ENCODE results near the gene NEK11.

NEK11 gene

GRCh38 chr3:131026321-131027151, at the start of gene NEK11, which contains the start of gene ASTE1:
Gene NEK11 (plus strand): TSS chr3:131026877. CDS start chr3:131029709, 2,832 bp downstream.
Gene ASTE1 (minus strand): TSS chr3:131026825. CDS start chr3:131025306, 1,519 bp downstream.
- DNase-seq (ENCODE audit: low read depth), result peak; percentile 86

GRCh38 chr3:130979117-130979516, 47.6 kb upstream of the NEK11 start:
- no peak for DNase-seq (ENCODE audit: low read depth)

- no peak for DNase-seq (ENCODE audit: low read depth)
These were observed 45.2 kb upstream of the NEK11 start for GRCh38 chr3:130981469-130981868.

GRCh38 chr3:130990282-130990681, 36.4 kb upstream of the NEK11 start:
- no peak for DNase-seq (ENCODE audit: low read depth)

- DNase-seq (ENCODE audit: low read depth), result no peak
These were observed 35.6 kb upstream of the NEK11 start for GRCh38 chr3:130991126-130991525.

GRCh38 chr3:130992344-130992743, 34.3 kb upstream of the NEK11 start:
- no peak for DNase-seq (ENCODE audit: low read depth)

- peak; percentile 72 for DNase-seq (ENCODE audit: low read depth)
These were observed 29.4 kb upstream of the NEK11 start for GRCh38 chr3:130997289-130997688.

- no peak for DNase-seq (ENCODE audit: low read depth)
These were observed 25.6 kb upstream of the NEK11 start for GRCh38 chr3:131001071-131001470.

GRCh38 chr3:131004603-131005002, 22.1 kb upstream of the NEK11 start:
- DNase-seq (ENCODE audit: low read depth), result no peak

GRCh38 chr3:131007256-131007655, 19.4 kb upstream of the NEK11 start:
- DNase-seq (ENCODE audit: low read depth), result no peak

GRCh38 chr3:131007782-131008181, 18.9 kb upstream of the NEK11 start:
- DNase-seq (ENCODE audit: low read depth), result peak; percentile 49

GRCh38 chr3:131008326-131008725, 18.4 kb upstream of the NEK11 start:
- DNase-seq (ENCODE audit: low read depth), result no peak

GRCh38 chr3:131009698-131010097, 17.0 kb upstream of the NEK11 start:
- DNase-seq (ENCODE audit: low read depth), result no peak

- no peak for DNase-seq (ENCODE audit: low read depth)
These were observed 7.7 kb upstream of the NEK11 start for GRCh38 chr3:131018970-131019369.

GRCh38 chr3:131020122-131020693, 6.5 kb upstream of the NEK11 start:
- DNase-seq (ENCODE audit: low read depth), result no peak

- DNase-seq (ENCODE audit: low read depth), result no peak
These were observed 1.1 kb upstream of the NEK11 start for GRCh38 chr3:131025539-131025938.

GRCh38 chr3:131028844-131029243, 2.2 kb downstream of the NEK11 start:
- no peak for DNase-seq (ENCODE audit: low read depth)

GRCh38 chr3:131031660-131032059, 5.0 kb downstream of the NEK11 start:
- no peak for DNase-seq (ENCODE audit: low read depth)

GRCh38 chr3:131033480-131034080, 6.9 kb downstream of the NEK11 start:
- DNase-seq (ENCODE audit: low read depth), result peak; percentile 55

GRCh38 chr3:131036200-131036816, 9.6 kb downstream of the NEK11 start:
- peak; percentile 82 for DNase-seq (ENCODE audit: low read depth)

GRCh38 chr3:131036986-131037385, 10.3 kb downstream of the NEK11 start:
- DNase-seq (ENCODE audit: low read depth), result no peak

GRCh38 chr3:131038326-131038725, 11.6 kb downstream of the NEK11 start:
- no peak for DNase-seq (ENCODE audit: low read depth)
